AG10803 (cell line): ENCODE results near the gene SLC16A13.
"Not testable (repeated sequence)": the region's sequence is repeated elsewhere in the genome, so short reads cannot be mapped to it uniquely, and the experiment has no call there.

Experiments used
- DNase-seq: peaks from one replicate; pipeline ENCODE4 v3.0.0; 2010; ENCODE audit warnings: low read depth
- H3K4me3 ChIP-seq: 2 replicates; pipeline ENCODE4 v1.5.1; 2011; ENCODE audit warnings: mild to moderate bottlenecking, low read length, control low read depth
- TF ChIP-seq, protein P1 (sequence below): conservative IDR thresholded peaks from 2 replicates; pipeline ENCODE4 v1.5.1; 2011; ENCODE audit warnings: mild to moderate bottlenecking, low read length, control low read depth, inconsistent platforms

Gene SLC16A13, protein sequence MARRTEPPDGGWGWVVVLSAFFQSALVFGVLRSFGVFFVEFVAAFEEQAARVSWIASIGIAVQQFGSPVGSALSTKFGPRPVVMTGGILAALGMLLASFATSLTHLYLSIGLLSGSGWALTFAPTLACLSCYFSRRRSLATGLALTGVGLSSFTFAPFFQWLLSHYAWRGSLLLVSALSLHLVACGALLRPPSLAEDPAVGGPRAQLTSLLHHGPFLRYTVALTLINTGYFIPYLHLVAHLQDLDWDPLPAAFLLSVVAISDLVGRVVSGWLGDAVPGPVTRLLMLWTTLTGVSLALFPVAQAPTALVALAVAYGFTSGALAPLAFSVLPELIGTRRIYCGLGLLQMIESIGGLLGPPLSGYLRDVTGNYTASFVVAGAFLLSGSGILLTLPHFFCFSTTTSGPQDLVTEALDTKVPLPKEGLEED

DNA sequence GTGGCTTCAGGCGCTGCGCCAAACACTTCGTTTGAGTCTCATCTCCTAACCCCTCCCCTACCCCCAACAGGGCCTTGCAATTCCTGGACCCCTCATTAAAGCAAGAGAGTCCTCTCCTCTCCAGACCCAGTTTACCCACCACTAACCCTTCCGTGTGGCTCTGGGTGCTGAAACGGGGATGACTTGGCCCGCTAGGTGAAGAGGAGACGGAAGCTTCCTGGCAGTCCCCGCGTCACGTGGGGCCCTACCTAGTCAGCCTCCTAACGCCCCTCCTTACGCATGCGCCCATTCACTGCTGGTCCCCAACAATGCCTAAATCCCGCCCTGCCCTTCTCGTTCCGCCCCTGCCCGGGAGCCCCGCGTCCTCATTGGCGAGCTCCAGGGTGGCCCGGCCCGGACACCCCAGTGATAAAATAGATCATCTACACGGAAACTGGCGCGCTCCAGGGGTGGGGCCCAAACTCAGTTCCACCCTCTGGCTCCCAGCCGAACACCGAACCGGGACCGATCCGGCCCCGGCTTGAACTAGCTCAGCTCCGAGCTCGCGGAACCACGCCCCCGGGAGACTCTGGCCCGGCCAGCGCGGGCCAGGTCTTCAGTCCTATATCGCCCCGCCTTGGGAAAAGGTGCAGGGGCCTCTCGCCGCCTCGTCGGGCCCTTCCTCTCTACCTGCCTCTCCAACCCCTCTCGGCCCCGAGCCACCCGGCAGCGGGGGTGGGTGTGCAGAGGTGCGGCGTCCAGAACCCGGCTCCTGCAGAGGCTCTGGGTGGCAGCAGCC, at the start of gene SLC16A13:
Gene SLC16A13 (plus strand): TSS at position 425 of the 778 bp plus-strand sequence. CDS start 368 bp downstream, outside the sequence.
- peak within 1 kb of the TSS; percentile 82 for H3K4me3 ChIP-seq
- peak; percentile 92 for DNase-seq
- TF ChIP-seq, protein P1, sequence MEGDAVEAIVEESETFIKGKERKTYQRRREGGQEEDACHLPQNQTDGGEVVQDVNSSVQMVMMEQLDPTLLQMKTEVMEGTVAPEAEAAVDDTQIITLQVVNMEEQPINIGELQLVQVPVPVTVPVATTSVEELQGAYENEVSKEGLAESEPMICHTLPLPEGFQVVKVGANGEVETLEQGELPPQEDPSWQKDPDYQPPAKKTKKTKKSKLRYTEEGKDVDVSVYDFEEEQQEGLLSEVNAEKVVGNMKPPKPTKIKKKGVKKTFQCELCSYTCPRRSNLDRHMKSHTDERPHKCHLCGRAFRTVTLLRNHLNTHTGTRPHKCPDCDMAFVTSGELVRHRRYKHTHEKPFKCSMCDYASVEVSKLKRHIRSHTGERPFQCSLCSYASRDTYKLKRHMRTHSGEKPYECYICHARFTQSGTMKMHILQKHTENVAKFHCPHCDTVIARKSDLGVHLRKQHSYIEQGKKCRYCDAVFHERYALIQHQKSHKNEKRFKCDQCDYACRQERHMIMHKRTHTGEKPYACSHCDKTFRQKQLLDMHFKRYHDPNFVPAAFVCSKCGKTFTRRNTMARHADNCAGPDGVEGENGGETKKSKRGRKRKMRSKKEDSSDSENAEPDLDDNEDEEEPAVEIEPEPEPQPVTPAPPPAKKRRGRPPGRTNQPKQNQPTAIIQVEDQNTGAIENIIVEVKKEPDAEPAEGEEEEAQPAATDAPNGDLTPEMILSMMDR, result no peak

DNA sequence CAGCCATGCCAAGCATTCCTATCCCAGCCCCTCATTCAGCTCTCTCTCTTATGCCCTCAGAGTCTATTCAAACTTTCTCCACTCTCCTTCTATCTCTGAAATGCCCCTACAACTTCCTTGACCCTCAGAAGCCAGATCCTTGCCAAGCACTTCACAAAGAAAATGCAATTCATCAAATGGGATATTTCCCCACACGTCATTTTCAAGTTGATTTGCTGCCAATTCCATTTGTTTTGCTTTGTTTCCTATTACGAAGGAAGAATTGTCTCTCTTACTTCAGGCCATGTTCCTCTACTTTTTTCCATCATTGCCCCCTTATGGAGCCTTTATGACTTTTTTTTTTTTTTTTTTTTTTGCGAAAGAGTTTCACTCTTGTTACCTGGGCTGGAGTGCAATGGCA, 49.1 kb upstream of the SLC16A13 start:
- no peak overlapping the region for H3K4me3 ChIP-seq
- TF ChIP-seq, protein P1, result no peak
- no peak for DNase-seq

DNA sequence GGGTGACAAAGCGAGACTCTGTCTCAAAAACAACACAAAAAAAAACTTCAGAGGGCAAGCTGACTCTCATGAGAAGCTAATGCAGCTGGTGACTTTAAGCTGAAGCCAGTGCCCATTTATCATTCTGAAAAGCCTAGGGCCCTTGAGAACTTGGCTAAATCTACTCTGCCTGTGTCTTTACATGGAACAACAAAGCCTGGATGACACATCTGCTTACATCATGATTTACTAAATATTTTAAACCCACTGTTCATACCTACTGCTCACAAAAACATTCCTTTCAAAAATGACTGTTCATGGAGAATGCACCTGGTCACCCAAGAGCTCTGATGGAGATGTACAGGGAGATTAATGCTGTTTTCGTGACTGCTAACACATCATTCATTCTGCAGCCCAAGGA, 46.0 kb upstream of the SLC16A13 start:
- no peak for DNase-seq
- TF ChIP-seq, protein P1, result no peak
- H3K4me3 ChIP-seq, result no peak overlapping the region

DNA sequence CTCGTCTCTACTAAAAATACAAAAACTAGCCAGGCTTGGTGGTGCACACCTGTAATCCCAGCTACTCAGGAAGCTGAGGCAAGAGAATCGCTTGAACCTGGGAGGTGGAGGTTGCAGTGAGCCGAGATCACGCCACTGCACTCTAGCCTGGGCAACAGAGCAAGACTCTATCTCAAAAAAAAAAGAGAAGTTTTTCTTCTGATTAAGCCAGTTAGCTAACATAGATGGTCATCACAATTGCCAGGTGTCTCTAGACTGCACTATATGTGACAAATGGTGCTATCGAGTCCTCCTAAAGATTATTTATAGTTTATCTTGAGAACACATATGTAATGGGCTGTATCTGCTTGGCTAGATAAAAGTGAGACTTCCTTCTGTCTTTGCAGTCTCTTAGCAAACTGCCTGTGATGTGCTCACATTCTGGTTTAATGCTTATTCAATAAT, 42.2 kb upstream of the SLC16A13 start:
- H3K4me3 ChIP-seq, DNase-seq: not testable (repeated sequence)

DNA sequence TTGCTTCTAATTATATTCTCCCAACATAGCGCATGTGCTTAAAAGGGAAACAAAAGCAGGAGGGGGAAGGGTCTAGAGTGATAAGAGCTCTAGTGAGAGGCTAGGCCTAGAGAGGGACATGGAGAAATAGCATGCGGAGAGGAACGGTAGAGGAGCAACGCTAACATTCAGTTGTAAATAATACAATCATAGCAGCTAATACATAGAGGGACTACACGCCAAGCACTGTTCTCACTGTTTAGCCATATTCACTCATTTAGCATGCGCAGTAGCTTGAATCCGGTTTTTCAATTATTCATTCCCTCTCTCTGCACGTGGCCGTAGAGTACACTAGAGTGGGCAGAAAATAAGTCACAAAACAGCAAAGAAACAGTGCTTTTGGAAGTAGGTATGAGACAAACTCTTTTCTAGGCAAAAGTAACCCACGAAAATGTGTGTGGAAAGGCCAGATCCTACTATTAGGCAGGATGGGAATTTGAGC, 41.7 kb upstream of the SLC16A13 start:
- H3K4me3 ChIP-seq, result no peak overlapping the region
- TF ChIP-seq, protein P1, result no peak
- no peak for DNase-seq

DNA sequence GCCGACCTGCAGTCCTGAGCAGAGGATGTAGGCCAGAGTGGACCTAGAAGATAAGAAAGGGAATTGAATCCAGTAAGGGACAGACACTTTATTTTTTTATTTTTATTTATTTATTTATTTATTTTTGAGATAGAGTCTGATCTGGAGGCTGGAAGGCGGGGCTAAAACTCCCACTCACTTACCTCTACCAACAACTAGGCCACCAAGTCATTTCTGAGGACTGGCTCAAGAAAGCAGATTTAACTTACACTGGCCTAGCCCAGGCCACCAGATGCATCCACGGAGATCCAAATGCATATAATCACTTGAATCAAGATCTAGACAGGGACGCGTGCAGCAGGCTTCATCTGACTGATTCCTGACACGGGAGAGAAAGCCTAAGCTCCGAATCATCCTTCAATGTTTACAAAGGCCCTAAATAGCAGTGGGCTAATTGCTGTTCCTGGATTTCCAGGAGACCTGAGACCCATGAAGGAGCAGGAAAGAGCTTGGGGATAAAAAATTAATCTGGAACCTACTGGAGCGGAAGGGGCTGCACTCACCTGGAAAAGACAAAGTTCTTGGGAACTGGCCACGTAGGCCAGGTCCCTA, 41.1 kb upstream of the SLC16A13 start:
- DNase-seq, result no peak
- TF ChIP-seq, protein P1, result no peak
- H3K4me3 ChIP-seq, result no peak overlapping the region
